Raji (cell line): ENCODE results near the gene RHBDF2.

Source experiments
- POLR2A ChIP-seq: IDR thresholded peaks from 2 replicates; pipeline ENCODE4 v1.6.1; 2011; ENCODE audit warnings: low read depth, low read length, control low read depth; ENCODE audit not compliant: insufficient read depth

Gene RHBDF2

DNA sequence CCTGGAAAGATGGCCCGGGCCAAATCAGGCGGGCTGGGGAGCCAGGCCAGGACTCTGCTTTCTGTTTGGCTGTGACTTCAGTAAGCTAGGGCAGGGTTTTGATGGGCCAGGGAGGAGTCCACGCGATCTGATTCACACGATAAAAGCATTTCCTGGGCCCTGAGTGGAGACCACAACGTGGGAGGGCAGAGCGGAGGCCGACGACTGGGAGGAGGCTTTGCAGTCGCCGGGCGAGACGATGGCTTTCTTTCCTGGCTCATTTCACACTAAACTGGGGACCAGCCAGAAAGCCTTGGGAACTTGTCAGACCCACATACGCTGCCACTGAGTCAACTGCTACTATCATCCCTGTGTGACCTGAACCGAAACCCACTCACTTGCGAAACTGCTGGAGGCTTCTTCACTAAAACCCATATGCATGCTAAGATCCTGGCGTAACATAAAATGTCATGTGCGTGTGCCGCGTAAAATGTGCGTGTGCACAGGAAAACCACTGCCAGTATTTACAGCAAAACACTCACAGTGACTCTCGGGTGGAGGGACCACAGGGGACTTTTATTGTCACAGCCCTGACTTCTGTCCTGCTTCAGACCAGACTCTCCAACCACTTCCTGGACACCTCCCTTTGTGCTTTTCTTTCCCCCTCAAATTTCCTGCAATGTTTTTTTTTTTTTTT, 14.2 kb upstream of the RHBDF2 start:
- TF ChIP-seq POLR2A: no peak

DNA sequence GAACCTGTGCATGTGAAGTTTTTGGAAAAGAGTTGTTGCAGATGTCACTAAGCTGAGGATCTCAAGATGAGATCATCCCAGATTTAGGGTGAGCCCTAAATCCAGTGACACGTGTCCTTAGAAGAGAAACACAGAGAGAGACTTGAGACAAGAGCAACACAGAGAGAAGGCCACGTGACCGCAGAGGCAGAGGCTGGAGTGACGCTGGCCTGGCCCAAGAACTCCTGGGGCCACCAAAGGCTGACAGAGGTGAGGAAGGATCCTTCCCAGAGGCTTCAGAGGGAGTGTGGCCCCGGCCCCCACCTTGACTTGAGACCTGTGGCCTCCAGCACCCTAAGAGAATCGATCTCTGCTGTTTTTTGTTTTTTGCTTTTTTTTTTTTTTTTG, 12.1 kb upstream of the RHBDF2 start:
- TF ChIP-seq POLR2A: no peak

DNA sequence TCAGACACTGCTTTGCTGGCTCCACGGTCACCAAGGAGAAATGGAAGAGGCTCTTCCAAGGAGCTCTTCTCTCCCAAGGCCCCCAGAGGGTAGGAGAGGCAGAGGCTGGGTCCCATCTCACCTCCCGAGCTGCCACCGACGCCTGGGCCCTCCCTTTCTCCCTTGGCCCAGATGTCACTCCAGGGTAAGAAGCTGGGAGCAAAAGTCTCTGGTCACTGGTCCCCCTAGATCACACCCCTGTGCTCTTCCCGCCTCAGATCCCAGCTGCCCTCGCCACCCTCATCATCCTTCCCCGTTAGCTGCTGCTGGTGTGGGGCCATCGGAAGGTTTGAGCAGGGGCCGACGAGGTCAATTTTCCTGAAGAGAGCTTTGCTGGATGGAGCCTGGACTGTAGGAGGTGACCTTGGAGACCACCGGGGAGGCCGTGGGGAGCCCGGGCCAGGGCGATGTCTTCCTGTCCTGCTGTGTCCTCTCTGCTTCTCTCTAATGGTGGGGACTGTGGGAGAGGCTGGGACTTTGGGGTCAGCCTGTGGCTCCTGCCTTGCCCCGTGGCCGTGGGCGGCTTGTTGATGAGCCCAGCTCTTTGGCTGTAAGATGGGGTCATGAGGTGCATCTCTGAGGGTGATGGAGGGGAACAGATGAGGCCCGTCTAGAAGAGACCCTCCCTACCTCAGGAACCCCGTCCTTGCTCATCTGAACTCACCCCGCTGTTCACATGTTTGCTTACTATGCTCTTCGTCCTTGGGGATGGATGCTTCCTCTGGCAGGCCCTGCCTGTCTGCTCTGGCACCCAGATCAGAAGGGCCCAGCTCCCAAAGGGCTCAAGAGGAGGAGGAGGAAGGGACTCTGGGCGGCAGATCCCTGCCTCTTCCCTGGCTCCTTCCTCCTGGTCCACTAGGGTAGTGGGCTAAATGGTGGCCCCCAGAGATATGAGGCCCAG, 11.4 kb upstream of the RHBDF2 start:
- TF ChIP-seq POLR2A: no peak

DNA sequence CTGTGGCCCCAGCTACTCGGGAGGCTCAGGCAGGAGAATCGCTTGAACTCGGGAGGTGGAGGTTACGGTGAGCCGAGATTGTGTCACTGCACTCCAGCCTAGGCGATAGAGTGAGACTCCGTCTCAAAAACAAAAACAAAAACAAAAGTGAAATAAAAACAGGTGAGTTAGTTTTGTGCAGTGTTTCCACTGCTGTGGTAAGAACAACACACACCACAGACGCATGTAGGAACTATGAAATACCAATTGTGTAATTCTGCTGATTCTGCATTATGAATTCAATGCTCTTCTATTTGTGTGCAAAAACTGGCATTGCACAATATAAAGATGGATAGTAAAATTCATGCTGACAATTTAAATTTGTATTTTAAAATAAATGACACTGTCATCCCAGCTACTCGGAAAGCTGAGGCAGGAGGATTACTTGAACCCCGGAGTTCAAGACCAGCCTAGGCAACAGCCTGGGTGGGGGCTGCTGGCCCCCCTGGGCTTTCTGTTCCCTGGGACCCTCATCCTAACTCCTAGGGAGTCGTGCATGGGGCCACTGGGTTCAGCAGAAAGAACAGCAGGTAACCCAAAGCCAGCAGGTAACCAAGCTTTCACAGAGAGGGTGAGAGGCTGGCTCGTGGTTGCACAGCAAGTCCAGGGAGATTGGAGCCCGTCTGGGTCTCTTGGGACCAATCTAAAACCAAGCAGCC, 10.6 kb upstream of the RHBDF2 start:
- TF ChIP-seq POLR2A: no peak

DNA sequence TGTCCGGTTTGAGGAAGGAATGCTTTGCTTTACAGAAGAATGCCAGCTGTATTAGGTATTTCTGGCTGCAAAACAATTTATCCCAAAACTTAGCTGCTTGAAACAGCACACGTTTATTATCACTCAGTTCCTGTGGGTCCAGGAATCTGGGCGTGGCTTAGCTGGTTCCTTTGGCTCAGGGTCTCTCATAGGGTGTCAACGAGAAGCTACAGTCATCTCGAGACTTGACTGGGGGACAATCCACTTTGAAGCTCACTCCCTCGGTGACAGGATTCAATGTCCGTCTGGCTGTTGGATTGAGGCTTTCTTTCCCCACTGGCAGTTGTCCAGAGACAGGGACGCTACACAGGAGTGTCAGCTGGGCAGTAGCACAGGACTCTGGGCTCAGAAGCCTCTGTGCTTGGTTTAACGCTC, 9.6 kb upstream of the RHBDF2 start:
- TF ChIP-seq POLR2A: no peak

DNA sequence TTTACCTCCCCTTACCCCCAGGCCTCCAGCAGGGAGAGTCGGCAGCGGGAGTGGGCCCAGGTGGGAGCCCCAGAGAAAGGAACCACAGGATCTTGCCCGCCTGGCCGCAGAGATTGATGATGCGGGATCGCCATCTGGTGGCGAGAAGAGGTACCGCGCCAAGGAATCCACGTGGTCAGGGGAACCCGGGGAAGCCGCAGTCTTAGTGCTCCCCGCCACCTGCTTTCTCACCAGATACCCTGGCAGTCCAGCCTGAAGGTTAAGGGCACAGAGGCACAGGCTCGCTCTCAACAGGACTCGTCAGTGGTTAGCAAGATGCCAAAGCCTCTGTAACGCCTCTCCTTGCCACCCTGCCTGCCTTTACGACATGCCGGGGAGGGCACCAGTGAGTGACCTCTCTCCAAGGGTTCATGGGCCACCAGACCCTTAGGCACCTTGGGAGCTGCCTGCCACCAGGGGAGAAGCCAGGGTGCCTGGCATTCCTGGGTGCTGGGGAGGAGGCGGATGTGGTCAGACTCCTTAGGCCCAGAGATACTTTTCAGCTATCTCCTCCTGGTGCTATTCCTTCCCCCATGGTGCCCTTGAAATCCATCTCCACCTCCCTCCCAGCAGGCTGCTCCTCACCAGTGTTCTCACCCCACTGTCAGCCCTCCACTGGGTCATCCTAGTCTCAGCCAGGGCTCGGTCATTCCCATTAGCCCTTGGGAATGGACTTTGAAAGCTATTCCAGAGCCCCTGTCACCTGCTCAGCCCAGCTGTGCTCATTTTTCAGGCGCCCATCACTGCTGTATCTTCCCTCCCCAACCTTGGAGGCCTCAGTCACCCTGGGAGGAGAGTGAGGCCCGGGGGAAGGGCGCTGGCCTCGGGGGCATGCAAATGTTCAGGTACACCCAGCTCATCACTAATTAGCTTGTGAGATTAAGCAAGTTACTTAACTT, 5.5 kb upstream of the RHBDF2 start:
- TF ChIP-seq POLR2A: 0 out of 2 replicates have a peak, but pooled peaks have one; percentile 32

DNA sequence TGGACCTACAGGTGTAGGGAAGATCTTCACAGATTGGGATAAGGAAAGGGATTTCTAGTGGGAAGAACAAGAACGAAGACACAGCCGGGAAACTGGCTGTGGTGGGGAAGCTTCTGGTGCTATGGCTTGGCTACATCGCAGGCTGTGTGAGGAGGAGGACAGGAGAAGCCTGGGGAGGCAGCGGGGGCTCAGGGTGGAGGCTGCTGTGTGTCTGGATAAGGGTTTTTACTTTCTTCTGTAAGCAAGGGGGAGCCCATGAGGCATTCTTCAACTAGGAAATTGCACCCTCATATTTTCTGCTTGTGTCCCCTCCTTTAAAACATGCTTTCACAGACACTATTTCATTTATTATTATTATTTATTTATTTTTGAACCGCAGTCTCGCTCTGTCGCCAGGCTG, 2.9 kb upstream of the RHBDF2 start:
- no peak for TF ChIP-seq POLR2A

DNA sequence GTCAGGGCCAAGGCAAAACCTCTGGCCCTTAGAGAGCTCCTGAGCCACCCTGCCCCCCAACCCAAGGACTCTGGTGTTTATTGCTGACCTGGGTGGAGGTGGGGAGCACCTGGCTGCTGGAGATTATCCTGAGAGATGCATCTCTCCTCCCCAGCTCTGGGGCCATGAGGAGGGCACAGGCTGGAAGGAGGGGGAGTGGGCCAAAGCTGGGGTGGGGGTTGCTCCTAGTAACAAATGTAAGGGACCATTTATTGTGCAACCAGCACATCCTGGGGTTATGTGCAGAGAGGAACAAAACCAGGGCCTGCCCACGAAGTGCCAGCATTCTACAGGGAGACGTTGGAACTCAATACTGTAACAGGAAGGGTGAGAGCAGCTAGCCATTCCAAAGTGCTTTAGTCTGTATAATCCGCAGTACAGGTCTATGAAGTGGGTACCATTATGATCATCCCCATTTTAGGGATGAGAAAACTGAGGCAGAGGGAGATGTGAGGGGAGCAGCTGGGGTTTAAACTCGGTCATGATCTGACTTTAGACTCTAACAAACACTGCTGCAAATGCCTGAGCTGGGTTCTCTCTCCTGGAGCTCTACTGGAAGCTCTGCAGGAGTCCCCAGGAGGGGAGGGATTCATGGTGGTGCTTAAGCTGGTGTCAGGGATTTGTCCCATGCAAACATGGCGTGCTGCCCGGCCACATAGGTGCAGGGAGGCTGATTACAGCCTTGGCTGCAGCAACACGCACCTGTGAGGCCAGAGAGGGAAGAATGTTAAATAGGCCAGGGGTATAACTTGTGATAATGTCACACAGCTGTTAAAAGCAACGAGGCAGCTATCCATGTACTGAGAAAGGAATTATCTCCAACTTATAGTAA, 1.4 kb upstream of the RHBDF2 start:
- TF ChIP-seq POLR2A: no peak

DNA sequence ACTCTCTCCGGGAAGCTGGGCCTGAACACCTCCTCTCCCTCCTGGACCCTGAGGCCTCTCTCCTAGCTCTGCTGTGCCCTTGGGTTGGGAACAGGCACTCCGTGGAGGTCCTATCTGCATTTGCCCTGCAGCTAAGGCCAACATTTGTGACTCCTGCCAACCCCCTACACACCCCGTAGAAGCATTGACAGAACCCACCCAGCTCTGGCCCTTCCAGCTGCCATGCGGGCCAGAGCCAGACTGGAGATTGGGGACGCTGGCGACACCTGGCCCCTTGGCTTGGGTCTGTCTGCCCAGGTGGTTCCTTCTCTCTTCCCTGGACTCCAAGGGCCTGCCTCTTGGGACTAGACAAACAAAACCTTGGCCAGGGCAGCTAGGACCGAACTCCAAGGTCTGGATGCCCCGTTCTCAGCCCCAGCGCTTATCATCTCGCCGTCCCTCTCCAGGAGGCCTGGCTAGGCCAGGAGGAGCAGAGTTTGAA, 644 bp upstream of the RHBDF2 start:
- TF ChIP-seq POLR2A: no peak

DNA sequence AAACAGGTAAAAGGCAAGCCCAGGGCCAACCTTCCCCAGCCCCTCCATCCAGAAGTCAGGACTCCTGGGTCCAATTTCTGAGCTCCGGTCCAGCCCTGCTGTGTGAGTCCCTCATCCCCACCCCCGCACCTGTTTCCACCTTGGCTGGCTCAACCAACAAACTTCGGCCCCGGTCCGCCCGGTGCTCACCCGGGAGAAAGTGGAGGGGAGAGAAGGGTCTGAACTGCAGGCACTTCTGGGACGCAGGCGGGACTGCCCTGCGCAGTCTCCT, 541 bp downstream of the RHBDF2 start:
- TF ChIP-seq POLR2A: no peak

DNA sequence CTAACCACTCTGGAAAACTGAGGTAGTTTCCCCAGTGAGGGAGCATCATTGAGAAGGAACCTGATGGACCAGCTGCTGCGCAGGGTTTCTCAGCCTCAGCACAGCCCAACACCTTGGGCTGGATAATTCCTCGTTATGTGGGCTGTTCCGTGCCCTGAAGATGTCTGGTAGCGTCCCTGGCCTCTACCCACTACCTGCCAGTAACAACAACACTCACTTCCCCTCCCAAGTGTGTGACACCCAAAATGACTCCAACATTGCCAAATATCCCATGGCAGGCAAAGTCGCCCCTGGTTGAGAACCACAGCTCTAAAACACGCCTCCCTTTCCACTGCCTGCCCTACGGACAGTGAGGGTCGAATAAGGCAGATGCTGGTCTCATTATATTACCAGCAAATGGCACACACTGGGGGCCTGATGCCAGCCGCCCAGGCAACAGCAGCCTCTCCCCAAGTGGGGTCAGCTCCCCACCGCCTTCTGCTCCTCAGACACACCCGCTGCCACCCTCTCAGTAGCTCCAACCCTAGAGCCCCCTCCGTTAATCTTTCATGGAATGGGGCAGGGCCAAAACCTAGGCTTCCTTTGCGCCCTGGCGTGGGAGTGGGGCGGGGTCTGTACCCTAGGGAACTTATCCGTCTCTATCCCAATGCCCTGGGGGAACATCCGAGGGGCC, 1.0 kb downstream of the RHBDF2 start:
- 0 out of 2 replicates have a peak, but pooled peaks have one; percentile 17 for TF ChIP-seq POLR2A

DNA sequence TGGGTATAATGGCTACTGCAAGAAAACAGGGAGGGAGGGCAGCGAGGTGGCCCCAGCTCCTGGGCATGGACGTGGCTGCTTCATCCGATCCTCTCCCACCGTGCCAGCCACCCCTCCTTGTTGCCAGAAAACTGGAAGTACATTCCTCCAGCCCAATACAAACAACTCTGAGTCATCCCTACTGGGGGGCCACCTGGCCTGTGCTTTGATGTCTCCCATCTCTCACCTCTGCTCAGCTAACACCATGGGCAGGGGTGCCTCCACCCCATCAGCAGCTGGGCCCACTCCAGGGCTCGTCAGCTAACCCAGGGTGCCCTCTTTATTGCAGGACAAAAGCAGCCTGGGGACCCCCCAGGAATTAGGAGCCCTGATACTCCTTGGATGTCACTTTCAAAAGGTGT, 2.0 kb downstream of the RHBDF2 start:
- no peak for TF ChIP-seq POLR2A

DNA sequence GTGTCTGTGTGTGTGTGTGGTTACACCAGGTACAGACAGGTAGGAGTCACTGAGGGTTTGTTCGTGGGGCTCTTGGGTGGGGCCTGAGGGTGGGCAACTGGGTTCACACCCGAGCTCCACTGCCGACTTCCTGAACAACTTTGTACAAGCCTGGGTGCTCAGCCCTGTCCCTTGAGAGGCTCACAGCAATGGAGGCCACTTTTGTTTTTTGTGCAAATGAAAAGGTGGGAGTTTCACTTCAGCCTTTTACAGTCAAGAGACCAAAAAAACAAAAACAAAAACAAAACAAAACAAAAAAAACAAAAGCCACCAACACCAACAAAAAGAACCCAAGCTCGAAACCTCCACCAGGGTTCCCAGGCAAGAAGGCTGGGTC, 2.4 kb downstream of the RHBDF2 start:
- no peak for TF ChIP-seq POLR2A
